ENCODE data around the gene GAST. TPM values are rescaled to one million over a fixed set of nuclear protein-coding genes. Genes with fewer than 3 reads are reported as not detected.

Gene GAST
- total RNA-seq, 1 experiment from 2014 or later = not detected

- no peak overlapping the region for H2BK12ac ChIP-seq (ENCODE audit: insufficient read length, low read depth, low read length)
- no peak overlapping the region for H3K4me3 Mint-ChIP-seq
- no peaks in the 10 kb centered on the region for H3K4me1 ChIP-seq (ENCODE audit: insufficient read depth, low read length)
- no peak overlapping the region for H4K91ac ChIP-seq (ENCODE audit: insufficient read length, low read depth, low read length)
- no peak overlapping the region for H3K27ac Mint-ChIP-seq
- DNase-seq = no peak
- no peak overlapping the region for H2AFZ ChIP-seq (ENCODE audit: low read length)
- H4K8ac ChIP-seq (replicated peaks; ENCODE audit: insufficient read length, low read depth, low read length) = no peak overlapping the region
- no peak overlapping the region for H3K9ac ChIP-seq (ENCODE audit: extremely low read depth, insufficient read length, low read length)
- H3K4me1 Mint-ChIP-seq = peaks cover 12 to 37% of the 10 kb centered on the region in 2 experiments
- peaks cover 53% of the 10 kb centered on the region for H3K27me3 Mint-ChIP-seq (ENCODE audit: low read depth)
- H3K4me2 ChIP-seq (ENCODE audit: insufficient read depth, insufficient read length, low read length) = no peak overlapping the region
- peaks cover 14% of the 10 kb centered on the region; the same call in 1 of the 2 replicates for H3K27me3 ChIP-seq (ENCODE audit: insufficient read depth, low read length)
- no peak overlapping the region for H2AK5ac ChIP-seq (ENCODE audit: insufficient read length, low read length)
- H2BK15ac ChIP-seq (ENCODE audit: low read depth, low read length) = no peak overlapping the region
- peaks cover 8% of the 10 kb centered on the region for H3K23me2 ChIP-seq (ENCODE audit: insufficient read length, low read depth, low read length, poor library complexity, severe bottlenecking)
- H4K5ac ChIP-seq (ENCODE audit: insufficient read length, low read depth, low read length) = no peak overlapping the region
- H3K36me3 Mint-ChIP-seq (ENCODE audit: insufficient read depth in 1 of 3, low read depth in 3 of 3) = no peaks in the 10 kb centered on the region; a peak in 1 of 7 replicates
- H2BK20ac ChIP-seq (ENCODE audit: low read depth, low read length, poor library complexity, severe bottlenecking) = no peak overlapping the region
- H2BK120ac ChIP-seq (ENCODE audit: low read depth, low read length, poor library complexity, severe bottlenecking) = no peak overlapping the region
- no peaks in the 10 kb centered on the region for H4K20me1 ChIP-seq (ENCODE audit: control insufficient read depth, insufficient read depth, insufficient read length)
- no peak overlapping the region for H3K14ac ChIP-seq (ENCODE audit: insufficient read depth, low read length)
- H3K23ac ChIP-seq (ENCODE audit: insufficient read length, low read depth, low read length) = no peak overlapping the region
- WGBS (ENCODE audit: extremely low coverage, insufficient read length, low lambda C conversion rate) = no CpG with 5 or more reads among the region's 5 CpGs
- H3K9me3 Mint-ChIP-seq = no peaks in the 10 kb centered on the region
- no peaks in the 10 kb centered on the region for H3K79me2 ChIP-seq (ENCODE audit: insufficient read depth, low read length)
- no peak for TF ChIP-seq CTCF (conservative IDR thresholded peaks at IDR 0.05)
- H3K18ac ChIP-seq (ENCODE audit: insufficient read length, low read depth, low read length) = no peak overlapping the region
- H3T11ph ChIP-seq (ENCODE audit: low read length) = no peak overlapping the region
- H3K9me3 ChIP-seq (ENCODE audit: control insufficient read depth, low read depth, low read length) = no peaks in the 10 kb centered on the region
- H3K56ac ChIP-seq (ENCODE audit: insufficient read length, low read depth, low read length) = no peak overlapping the region
- no peaks in the 10 kb centered on the region for H3K79me1 ChIP-seq (ENCODE audit: insufficient read depth, low read depth, low read length, poor library complexity, severe bottlenecking)
- H3K4ac ChIP-seq (ENCODE audit: low read depth, low read length) = no peak overlapping the region
- no peak overlapping the region for H2BK5ac ChIP-seq (ENCODE audit: insufficient read length, low read length)
- no peak overlapping the region for H3K27ac ChIP-seq (ENCODE audit: insufficient read length, low read depth, low read length)
Observed at GRCh38 chr17:41737680-41738023, 25.5 kb downstream of the GAST start.
